ENCODE data around the gene PAK4. TPM values are rescaled to one million over a fixed set of nuclear protein-coding genes. Genes with fewer than 3 reads are reported as not detected.
A peak's percentile ranks its signal among the peaks of the same experiment; 100 is the strongest.

Gene PAK4
- total and polyA plus RNA-seq, 9 of the 15 experiments (the other 6 are each of a cell fraction or from before 2014, with no cell fraction given), result 0.21 to 33.5 (median 5.8) TPM

- no peak for TF ChIP-seq SETDB1 (IDR thresholded peaks at IDR 0.05; ENCODE audit: low read length)
- no peak for TF ChIP-seq XRCC5 (IDR thresholded peaks at IDR 0.05; ENCODE audit: low read depth, low read length)
- TF ChIP-seq HSF4 (CRISPR knock-in tag; IDR thresholded peaks at IDR 0.05; ENCODE audit: borderline replicate concordance), result no peak
Measured at GRCh38 chr19:39160889-39161672, 35.5 kb downstream of the PAK4 start (continued).

GRCh38 chr19:39162441-39163043 lies 37.0 kb downstream of the PAK4 start:
- ChIA-PET CTCF (ENCODE audit: low intra/inter-chr PET ratio) (no interaction called here), POLR2A (interaction anchor here (1.1 kb wide), 1 partner anchor 220 kb away, joined by 3 read pairs; no protein-coding TSS in a partner anchor)
- no peak overlapping the region for H2AFZ ChIP-seq (ENCODE audit: low read depth, low read length)
- H3K9me3 ChIP-seq (replicated peaks; ENCODE audit: control insufficient read depth, insufficient read depth, low read depth, low read length), result no peaks in the 10 kb centered on the region
- peak in 2 of 4 experiments; percentile 48 for DNase-seq (ENCODE audit: extremely low read depth in 1 of 4, low spot score in 3 of 4)
- BruUV-seq (replicated peaks), result no TSS peak
- H3K4me1 ChIP-seq (replicated peaks in 1 of 2; ENCODE audit: control insufficient read depth in 2 of 2, insufficient read depth in 2 of 2, low read length in 2 of 2), result peaks cover 16 to 51% of the 10 kb centered on the region in 2 experiments; a peak in 4 of 5 replicates
- FAIRE-seq, result no peak
- WGBS (ENCODE audit: insufficient coverage, low coverage, missing lambda C conversion rate), result 44% methylated on average over 15 of the region's 15 CpGs
- no peak overlapping the region for H3K27ac ChIP-seq (ENCODE audit: extremely low read depth, low read depth, low read length)
- no peak overlapping the region for H3K4me2 ChIP-seq (ENCODE audit: insufficient read depth, low read length)
- intact Hi-C loops (cut with micrococcal nuclease) (no loop called here), in situ Hi-C loops (cut with MboI) (no loop called here)
- H3K9ac ChIP-seq (ENCODE audit: insufficient read depth in 1 of 2, low read depth in 2 of 2, low read length in 2 of 2), result peak overlapping the region in 1 of 2 experiments; percentile 86; a peak in 2 of 4 replicates
- peak; percentile 50 for TF ChIP-seq TEAD4 (IDR thresholded peaks at IDR 0.05; ENCODE audit: low read length)
- TF ChIP-seq TEAD4 (CRISPR knock-in tag; IDR thresholded peaks at IDR 0.05; ENCODE audit: borderline replicate concordance), result no peak
- no peak for TF ChIP-seq ZNF263 (CRISPR knock-in tag; IDR thresholded peaks at IDR 0.05; ENCODE audit: borderline replicate concordance)
- peak; percentile 77 for TF ChIP-seq MAFG (tag; conservative IDR thresholded peaks at IDR 0.05)
- TF ChIP-seq MAFK (IDR thresholded peaks at IDR 0.05; ENCODE audit: low read length), result 0 out of 2 replicates have a peak, but pooled peaks have one; percentile 32
- no peak for TF ChIP-seq ETS1 (conservative IDR thresholded peaks at IDR 0.05; ENCODE audit: control insufficient read depth, low read depth, low read length)
- TF ChIP-seq MAFF (IDR thresholded peaks at IDR 0.05; ENCODE audit: low read length), result peak; percentile 70
- peak; percentile 84 for TF ChIP-seq C11orf30 (IDR thresholded peaks at IDR 0.05; ENCODE audit: low read depth)
- no peak for TF ChIP-seq VEZF1 (CRISPR knock-in tag; IDR thresholded peaks at IDR 0.05)
- TF ChIP-seq TSC22D4 (tag; IDR thresholded peaks at IDR 0.05), result no peak
- peak; percentile 97 for TF ChIP-seq EGR1 (conservative IDR thresholded peaks at IDR 0.05)
- peak; percentile 93 for TF ChIP-seq ZNF316 (IDR thresholded peaks at IDR 0.05)
- peaks cover 37% of the 10 kb centered on the region for H4K20me1 ChIP-seq (replicated peaks; ENCODE audit: control insufficient read depth, insufficient read depth, low read length)
- no peak for ATAC-seq
- peaks cover 15% of the 10 kb centered on the region for H3K9me1 ChIP-seq (ENCODE audit: control insufficient read depth, insufficient read depth, low read length)
- peaks cover 43% of the 10 kb centered on the region for H3K79me2 ChIP-seq (ENCODE audit: control insufficient read depth, insufficient read depth, low read length)
- H3K27me3 ChIP-seq (ENCODE audit: control insufficient read depth in 2 of 2, insufficient read depth in 2 of 2, low read length in 2 of 2), result no peaks in the 10 kb centered on the region
- H3K36me3 ChIP-seq (ENCODE audit: control insufficient read depth, insufficient read depth, low read length), result peaks cover 5% of the 10 kb centered on the region; the same call in 1 of the 3 replicates
- no peak overlapping the region for H3K4me3 ChIP-seq
